GM19238 (cell line): ENCODE results near the gene VPS39.

Experiments
- DNase-seq: peaks from one replicate; pipeline ENCODE4 v3.0.0; 2011; ENCODE audit warnings: low spot score; ENCODE audit not compliant: insufficient read length

The VPS39 gene

DNA sequence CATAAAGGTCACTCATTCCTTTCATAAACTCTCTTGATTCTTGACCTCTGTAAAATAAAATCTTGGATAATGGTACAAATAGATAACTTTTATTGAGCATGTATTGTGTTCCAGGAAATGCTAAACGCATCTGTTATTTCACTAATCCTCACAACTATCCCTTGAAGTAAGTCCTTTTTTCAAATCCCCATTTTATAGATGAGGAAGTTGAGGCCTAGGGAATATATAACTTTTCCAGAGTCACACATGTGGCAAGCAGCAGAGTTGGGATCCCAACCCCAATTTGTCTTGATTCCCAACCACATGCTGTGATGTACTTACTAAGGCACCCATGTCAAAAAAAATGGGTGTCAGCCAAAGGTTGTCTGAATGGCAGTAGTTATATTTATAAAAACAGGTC lies 6.3 kb downstream of the VPS39 start:
- DNase-seq = no peak

DNA sequence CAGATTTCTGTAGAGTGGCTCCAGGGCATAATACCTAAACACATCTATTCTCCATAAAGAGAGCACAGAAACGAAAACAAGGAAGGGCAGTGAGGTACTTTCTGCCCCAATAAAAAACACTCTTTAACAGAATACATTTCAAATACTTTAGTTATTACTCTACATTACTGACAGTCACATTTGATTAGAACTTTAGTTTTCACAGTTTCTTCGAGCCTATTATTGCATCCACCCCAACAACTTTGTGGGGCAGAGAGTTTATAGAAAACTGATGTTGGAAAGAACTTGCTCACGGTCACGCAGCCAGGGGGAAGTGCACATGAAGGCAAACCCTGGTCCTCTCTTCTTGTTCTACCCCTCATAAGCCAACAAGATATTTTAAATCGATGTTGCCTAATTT lies 9.0 kb downstream of the VPS39 start:
- DNase-seq = no peak

DNA sequence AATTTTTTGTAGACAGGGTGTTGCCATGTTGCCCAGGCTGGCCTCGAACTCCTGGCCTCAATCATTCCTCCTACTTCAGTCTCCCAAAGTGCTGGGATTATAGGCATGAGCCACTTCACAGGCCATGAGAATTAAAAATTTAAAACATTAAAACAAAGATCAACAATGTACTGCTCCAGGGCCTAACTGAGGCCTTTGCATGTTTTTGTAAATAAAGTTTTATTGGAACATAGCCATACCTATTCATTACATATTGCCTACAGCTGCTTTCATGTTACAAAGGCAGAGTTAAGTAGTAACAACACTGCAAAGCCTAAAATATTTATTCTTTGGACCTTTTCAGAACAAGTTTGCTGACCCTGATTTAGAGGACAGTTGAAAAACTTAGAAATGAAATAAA lies 9.6 kb downstream of the VPS39 start:
- DNase-seq = no peak

DNA sequence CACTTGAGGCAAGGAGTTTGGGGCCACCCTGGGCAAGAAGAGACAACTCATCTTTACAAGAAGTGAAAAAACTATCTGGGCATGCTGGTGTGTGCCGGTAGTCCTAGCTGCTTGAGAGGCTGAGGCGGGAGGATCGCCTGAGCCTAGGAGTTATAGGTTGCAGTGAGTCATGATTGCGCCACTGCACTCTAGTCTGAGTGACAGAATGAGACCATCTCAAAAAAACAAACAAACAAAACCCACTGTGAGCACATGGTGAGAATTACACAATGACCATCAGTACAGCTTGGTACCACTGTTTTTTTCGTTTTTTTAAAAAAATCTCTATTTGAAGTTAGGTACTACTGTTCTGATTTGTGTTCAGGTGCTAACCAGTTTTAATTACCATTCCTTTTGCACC lies 13.6 kb downstream of the VPS39 start:
- DNase-seq = no peak

DNA sequence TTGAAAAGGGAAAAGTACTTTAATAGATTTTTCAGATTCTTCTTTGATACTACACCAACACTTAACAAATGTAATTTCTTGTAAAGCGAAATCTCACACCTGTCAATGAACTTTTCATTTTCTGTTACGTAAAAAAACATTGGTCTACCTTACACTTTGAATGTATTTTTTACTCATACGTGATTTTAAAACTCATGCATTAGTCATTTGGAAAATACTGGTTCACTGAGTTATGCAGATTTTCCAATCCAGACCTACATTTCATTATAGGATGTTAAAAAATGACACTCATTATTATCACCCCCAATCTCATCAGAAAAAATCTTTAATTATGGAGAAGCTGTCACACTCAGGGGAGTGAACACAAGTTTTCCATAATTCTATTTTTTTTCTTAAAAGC lies 14.7 kb downstream of the VPS39 start:
- DNase-seq = no peak

DNA sequence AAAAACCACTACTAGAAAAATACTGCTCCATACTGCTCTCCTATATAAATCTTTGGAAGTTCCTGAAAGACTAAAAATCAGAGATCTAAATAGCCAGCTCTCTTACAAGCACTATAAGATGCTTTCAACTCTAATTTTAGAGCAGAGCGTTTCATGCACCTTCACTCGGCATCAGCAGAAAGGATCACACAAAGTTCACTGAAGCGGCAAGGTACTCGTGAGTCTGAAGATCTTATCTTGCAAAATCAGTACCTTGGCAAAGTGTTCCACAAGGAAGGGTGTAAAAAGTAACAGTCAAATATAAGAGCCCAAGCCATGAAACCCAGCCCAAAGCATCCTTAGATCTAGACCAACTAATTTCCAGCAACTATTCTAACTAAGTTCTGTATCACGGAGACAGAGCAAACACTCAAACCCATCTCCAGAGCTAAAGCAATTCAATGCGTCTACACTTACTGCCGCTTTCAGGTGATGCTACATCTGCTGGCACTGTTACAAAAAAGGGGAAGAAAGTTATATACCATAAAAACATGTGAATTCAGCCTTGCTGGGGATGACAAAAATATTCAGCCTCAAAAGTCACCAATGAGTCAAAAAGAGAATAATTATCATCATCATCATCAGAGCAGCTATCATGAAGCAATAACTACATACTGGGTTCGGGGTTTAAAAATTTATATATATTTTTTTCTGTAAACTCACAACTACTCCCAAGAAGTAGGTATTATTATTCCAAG lies 16.3 kb downstream of the VPS39 start:
- no peak for DNase-seq

DNA sequence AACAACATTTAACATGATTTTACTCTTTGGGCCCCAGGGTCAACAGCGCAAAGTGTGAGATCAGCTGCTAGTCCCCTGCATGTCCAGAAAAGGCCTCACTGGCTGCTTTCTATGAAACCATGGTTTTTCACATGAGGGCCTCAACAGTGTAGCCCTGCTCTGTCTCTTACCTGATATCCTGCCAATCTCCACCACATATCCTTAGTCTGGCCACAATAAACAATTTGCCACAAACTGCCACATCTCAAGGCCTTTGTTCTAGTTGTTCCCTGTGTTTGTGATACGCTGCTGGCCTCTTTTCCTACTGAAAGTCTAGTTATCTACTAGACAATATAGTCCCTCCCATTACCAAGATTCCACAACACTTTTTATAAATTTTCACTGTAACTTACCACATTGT lies 17.7 kb downstream of the VPS39 start:
- DNase-seq = no peak

DNA sequence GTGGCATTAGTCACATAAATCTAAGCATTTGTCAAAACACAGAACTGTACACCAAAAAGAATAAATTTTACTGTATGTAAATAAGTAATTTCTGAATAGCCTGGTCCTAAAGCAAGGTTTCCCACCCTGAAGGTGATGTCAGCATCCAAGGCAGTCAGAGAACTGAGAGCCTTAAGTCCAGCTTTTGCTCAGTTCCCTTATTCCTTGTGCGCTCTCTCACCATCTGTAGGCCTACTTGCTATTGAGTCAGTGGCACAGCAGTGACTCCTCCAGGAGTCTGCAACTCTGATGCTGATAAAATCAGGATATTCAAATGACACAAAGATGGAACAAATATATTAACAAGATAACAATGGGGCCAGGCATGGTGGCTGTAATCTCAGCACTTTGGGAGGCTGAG lies 22.3 kb downstream of the VPS39 start:
- DNase-seq = no peak

DNA sequence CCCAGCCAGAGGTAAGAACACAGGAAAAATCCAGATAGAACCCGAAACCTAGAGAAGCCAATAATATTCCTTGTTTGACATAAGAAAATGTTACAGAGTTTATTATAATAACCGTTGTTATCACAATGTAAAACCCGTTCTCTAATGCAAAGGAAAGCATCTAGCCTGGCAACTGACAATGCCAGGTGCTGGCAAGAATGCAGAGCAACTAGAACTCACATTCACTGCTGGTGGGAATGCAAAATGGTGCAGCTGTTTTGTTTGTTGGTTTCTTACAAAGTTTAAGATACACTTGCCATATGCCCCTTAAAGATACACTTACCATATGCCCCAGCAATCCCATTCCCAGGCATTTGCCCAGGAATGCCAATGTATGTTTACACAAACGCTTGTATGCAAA lies 23.4 kb downstream of the VPS39 start:
- DNase-seq = no peak

DNA sequence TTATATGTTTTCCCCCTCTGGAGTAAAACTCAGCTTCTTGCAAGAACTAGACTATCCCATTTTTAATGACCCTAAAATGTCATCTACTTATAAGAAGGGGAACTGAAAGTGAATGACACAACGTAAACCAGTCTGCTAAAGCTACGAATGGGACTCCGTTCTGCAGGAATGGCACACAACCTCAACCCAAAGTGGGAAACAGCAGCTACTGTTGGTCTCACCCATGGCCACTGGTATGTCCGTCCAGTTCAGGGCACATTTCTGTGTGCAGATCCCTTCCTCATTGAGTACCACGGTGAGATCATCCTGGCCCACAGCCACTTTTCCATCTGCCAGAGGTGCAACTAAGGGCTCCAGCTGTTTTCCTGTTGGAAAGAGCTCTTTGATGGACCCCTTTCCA lies 23.8 kb downstream of the VPS39 start:
- DNase-seq = no peak

DNA sequence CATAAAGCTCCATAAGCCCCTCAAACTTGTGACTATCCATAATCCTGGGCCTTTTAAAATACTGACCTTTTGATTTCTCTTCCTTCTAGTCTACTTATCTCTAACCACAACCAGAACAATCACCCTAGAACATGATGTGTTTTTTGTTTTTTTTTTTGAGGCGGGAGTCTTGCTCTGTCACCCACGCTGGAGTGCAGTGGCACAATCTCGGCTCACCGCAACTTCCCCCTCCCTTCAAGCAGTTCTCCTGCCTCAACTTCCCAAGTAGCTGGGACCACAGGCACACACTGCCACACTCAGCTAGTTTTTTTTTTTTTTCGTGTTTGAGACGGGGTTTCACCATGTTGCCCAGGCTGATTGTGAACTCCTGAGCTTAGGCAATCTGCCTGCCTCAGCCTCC lies 25.1 kb downstream of the VPS39 start:
- DNase-seq = no peak

DNA sequence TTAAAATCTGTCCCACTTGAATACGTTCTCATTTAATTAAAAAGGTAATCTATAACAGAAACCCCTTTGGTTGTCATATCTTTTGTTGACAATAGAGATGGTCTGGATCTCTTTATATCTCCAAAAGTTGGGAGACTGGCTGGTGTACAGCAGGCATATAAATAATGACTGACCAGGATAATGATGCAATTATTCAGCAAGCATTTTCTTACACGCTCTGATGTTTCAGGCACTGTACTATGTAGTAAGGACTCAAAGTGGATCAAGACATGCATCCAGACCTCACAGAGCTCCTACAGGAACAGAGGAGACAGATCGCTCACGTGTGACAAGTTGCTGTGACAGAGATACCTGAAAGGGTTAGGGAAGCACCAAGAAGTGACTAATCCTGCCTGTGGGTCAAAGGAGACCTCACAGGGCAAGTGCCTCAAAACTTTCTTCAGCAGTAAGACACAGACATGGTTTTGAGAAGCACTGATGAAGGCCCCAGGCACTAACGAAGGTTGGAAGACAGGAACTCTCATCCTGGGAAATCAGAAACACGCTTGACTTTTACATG lies 25.7 kb downstream of the VPS39 start:
- DNase-seq = no peak

DNA sequence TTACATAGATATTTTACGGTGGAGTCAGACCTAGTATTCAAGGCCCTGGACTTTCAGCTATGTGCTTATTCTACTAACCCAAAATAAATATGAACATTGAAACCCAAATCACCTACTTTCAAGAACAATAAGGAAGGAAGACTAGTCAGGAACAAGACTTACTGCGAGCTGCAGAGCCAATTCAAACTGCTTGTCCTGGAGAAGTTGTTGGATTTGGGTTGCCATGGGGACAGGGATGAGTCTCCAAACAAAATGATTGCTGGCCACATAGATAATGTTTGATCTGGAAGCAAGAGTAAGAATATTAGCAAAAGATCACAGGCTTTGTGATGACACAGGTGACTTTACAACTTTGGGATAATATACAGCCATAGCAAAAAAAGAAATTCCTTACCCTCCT lies 30.0 kb downstream of the VPS39 start:
- no peak for DNase-seq

DNA sequence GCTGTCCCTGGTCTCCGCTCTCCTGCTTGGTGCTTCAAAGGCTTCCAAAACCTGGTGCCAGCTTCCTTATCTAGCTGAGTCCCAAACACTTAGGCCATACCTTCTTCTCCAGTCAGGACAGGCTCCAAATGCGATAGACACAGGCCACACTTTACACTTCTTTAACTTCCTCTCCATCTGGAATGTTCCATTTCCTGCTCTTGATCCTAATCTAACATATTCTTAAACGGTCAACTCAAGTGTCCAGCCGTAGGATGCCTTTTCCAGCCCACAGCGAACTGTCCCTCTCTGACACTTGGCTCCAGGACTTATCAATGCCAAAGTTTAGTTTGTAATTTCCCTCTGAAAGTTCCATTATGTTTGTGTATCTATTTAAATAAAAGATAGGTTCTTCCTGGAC lies 32.4 kb downstream of the VPS39 start:
- no peak for DNase-seq

DNA sequence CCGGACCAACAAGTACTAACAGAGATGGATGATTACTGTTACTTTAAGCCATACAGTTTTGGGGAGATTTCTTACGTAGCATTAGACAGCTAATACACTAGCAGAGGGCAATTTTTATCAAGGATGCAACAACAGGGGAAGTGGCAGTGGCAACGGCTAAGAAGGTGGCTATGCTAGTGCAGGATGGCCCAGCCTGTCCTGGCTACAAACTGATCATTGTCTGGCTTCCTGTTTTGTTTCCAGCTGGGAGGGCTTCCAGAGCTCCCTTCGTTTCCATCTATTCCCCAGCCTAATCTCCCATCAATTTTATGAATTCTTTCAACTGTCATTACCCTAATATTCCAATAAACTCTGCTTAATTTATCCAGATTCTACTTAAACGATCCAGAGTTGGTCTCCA lies 35.6 kb downstream of the VPS39 start:
- no peak for DNase-seq

DNA sequence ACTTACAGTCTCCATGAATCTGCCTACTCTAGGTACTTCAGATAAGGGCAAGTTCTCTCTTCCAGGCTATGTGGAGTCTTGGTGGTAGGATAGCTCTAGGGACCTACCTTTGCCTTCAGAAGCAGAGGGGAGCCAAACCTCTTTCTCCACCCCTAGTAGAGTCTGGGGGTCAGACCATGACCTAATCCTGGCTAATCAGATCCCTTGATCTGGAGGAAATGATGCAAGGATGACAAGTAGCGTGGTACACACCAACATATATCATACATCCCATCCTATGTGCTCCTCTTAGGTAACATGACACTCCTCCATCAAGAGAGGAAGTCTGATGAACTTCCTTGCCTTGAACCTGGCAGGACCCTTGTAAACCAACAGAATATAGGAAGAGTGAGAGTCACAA lies 36.3 kb downstream of the VPS39 start:
- DNase-seq = no peak

DNA sequence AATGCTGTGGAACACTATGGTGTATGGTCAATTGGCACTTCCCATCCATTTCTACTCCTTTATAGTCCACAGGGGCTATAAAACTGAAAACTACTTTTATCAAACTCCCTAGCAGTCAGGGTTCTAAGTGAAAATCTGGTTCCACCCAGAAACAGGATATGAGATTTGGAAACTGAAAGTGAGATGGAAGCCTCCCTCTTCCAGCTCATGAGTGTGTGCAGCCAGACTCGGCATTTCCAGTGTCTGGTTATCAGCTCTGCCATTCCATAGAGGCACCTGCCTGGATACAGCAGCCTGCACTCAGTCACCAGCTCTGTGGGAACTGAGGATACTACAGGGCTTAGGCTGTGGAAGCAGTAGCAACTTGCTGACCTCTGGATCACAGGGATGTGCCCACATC lies 37.0 kb downstream of the VPS39 start:
- DNase-seq = no peak

DNA sequence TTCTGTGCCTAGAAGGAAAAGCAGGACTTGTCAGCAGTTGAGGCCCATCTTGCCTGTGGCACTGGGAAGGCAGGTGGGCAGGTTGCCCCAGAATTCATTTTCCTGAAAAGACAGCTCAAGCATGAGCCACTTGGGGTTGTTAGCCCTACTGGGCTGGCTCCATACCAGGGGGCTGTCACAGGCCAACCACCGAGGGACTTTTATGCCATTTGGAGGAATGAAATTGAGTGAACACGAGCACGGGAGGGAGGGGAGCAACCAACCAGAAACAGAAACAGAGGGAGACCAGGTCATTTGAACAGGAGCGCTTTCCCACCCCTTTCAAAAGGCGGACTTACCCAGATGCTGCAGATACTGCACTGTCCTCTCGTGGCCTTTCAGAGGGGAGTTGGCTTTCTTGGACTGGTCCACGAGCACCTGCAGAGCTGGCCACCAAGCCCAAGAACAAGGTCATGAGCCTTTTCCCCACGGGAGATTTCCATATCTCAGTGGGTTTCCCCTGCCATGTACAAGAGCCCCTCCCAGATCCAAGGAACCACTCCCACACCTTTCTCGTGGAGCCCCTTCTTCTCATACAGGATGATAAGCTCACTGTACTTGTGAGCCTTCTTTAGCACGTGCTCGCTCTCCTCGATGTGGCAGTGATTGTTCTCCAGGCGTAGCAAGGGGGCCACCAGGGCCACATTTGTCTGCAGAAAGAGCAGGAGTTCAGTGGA lies 41.7 kb downstream of the VPS39 start:
- no peak for DNase-seq

DNA sequence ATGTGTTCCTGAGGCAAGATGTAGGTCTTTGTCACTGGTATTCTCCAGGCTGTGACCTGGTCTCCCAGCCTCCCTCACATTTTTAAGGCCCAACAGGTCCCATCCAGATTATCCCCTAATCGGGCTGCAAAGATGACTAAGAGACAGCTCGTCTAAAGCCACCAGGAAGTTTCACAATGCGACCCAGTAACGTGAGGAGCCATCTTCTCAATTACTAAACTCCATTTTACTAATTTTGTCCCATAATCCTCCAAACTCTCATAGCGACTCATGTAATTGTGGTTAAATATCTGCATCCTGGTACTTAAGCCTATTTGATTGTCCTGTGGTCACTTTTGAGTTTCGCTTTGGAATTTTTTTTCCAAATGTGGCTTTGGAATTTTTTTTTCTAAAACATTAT lies 43.0 kb downstream of the VPS39 start:
- DNase-seq = no peak

DNA sequence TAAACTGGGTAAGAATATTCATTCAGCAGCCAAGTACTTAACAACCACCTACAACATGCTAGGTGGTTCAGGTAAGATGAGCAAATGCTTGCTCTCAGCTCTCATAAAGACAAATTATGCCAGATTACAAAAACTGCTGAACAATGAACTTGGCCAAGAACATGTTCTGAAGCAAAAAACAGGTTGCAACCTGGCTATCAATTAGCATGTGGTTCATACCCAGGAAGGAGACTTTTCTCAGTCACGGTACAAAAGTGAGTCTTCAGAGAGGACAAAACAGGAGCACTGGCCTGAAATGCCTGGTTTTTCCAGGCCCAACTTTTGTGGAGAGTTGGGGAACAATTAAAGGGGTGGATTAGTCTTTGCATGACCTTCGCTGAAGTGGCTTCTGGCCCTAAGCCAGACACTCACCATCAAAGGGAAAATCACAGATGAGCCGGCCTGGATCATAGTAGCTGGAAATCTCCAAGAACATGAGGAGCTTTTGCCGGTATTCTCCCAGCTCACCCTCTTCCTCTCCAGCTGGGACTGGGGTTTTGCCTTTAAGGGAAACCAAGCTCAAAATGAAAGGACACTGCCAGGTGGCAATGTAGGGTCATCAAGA lies 44.1 kb downstream of the VPS39 start:
- no peak for DNase-seq

DNA sequence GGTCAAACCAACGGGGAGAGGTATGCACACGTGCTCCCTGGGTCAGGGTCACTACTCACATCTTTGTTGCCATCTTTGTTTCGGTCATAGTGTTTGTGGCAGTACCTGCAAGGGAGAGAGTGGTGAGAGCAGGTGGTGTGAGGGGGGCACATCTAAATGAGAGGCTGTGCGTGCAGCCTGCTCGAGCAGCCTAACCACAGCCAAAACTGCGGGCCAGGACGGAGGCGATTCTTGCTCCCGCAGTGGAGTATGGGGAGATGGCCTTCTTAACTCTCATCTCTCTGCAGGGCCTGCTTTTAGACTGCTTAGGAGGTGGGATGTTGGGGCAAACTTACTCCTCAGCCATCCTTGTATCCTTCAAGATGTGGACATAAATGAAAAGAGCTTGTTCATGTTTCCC lies 44.8 kb downstream of the VPS39 start:
- no peak for DNase-seq

DNA sequence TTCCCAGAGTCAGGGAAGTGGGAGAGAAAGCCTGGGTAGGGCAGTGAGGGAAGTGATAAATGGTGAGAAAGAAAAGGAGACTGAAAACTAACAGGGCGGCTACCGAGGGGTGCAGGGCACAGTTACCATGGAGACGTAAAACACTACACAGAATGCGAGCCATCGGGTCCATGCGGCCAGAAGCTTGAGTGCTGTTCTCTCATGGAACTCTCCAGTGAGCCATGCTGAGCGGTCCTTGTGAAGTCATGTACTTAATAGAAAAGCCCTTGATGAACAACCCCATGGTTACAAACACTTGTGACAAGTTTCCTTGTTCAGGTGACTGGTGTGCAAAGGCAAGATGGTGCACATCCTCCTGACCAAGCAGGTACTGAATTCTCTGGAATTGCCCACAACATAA lies 48.0 kb downstream of the VPS39 start:
- DNase-seq = no peak
